HepG2 (cell line): ENCODE measurements around the gene TBRG1.

Experiments
- CBX1 ChIP-seq: IDR thresholded peaks from one replicate; pipeline ENCODE4 v1.6.1; 2016; ENCODE audit warnings: antibody characterized with exemption, low read depth
- GTF2F1 ChIP-seq: fragments of 150-350 bp; IDR thresholded peaks from 2 replicates; pipeline ENCODE4 v1.6.1; 2014; ENCODE audit warnings: low read length
- HDAC1 ChIP-seq: sonication (generic); formaldehyde crosslinking; IDR thresholded peaks from 2 replicates; pipeline ENCODE4 v1.5.1; 2020; ENCODE audit warnings: mild to moderate bottlenecking, missing genetic modification reagents
- JUND ChIP-seq: sonication (generic); formaldehyde crosslinking; IDR thresholded peaks from 2 replicates; pipeline ENCODE4 v1.8.0; 2022; ENCODE audit warnings: mild to moderate bottlenecking, missing genetic modification reagents
- RAD21 ChIP-seq: fragments of 450-650 bp; formaldehyde crosslinking; IDR thresholded peaks from 2 replicates; pipeline ENCODE4 v1.5.0; 2020; ENCODE audit warnings: mild to moderate bottlenecking
- RFX3 ChIP-seq: IDR thresholded peaks from 2 replicates; pipeline ENCODE4 v1.6.1; 2016; ENCODE audit warnings: missing biosample characterization, missing genetic modification reagents
- SNAPC2 ChIP-seq: sonication (generic); formaldehyde crosslinking; IDR thresholded peaks from 2 replicates; pipeline ENCODE4 v1.8.1; 2022; ENCODE audit warnings: mild to moderate bottlenecking, missing genetic modification reagents
- TF ChIP-seq, protein P1 (sequence below): IDR thresholded peaks from 2 replicates; pipeline ENCODE4 v1.6.1; 2012; ENCODE audit warnings: inconsistent platforms
- TF ChIP-seq, protein P2 (sequence below): sonication (generic); formaldehyde crosslinking; IDR thresholded peaks from 2 replicates; pipeline ENCODE4 v1.4.0; 2020; ENCODE audit warnings: missing genetic modification reagents

DNA sequence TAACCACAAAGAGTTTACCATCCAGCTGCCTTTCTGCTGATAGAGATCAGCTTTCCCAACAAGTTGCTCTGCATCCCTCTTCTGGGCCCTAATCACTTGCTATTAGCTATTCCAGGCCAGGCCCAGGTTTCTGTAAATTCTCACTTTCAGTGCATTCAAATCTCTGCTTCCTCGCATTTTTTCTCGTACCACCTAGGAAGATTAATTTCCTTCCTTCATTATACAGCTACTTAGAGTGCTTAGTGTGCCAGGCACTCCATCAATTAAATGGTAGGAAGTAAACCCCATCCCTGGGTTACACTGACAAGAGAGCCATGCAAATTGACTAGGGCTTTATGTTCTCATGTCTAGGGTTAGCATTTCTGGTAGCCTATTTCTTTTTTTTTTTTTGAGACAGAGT lies 41.2 kb downstream of the TBRG1 start:
- TF ChIP-seq JUND (CRISPR knock-in tag) (no peak), RAD21 (no peak), HDAC1 (no peak), SNAPC2 (no peak), GTF2F1 (no peak), RFX3 (CRISPR knock-in tag) (no peak), CBX1 (no peak)
- TF ChIP-seq, protein P1, sequence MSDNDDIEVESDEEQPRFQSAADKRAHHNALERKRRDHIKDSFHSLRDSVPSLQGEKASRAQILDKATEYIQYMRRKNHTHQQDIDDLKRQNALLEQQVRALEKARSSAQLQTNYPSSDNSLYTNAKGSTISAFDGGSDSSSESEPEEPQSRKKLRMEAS, result no peak
- TF ChIP-seq, protein P2, sequence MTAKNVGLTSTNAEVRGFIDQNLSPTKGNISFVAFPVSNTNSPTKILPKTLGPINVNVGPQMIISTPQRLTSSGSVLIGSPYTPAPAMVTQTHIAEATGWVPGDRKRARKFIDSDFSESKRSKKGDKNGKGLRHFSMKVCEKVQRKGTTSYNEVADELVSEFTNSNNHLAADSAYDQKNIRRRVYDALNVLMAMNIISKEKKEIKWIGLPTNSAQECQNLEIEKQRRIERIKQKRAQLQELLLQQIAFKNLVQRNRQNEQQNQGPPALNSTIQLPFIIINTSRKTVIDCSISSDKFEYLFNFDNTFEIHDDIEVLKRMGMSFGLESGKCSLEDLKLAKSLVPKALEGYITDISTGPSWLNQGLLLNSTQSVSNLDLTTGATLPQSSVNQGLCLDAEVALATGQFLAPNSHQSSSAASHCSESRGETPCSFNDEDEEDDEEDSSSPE (CRISPR knock-in tag), result no peak
